GM12892 (cell line): ENCODE results near the gene LHFPL2.

Source experiments
- POLR2A ChIP-seq: IDR thresholded peaks from 2 replicates; pipeline ENCODE4 v1.6.1; 2011; ENCODE audit warnings: low read depth, low read length, control low read depth
- POLR2AphosphoS5 ChIP-seq: IDR thresholded peaks from 2 replicates; pipeline ENCODE4 v1.6.1; 2011; ENCODE audit warnings: low read depth, low read length, control low read depth
- TAF1 ChIP-seq: IDR thresholded peaks from 2 replicates; pipeline ENCODE4 v1.6.1; 2011; ENCODE audit warnings: low read depth, mild to moderate bottlenecking, control low read depth, low read length, borderline replicate concordance

DNA sequence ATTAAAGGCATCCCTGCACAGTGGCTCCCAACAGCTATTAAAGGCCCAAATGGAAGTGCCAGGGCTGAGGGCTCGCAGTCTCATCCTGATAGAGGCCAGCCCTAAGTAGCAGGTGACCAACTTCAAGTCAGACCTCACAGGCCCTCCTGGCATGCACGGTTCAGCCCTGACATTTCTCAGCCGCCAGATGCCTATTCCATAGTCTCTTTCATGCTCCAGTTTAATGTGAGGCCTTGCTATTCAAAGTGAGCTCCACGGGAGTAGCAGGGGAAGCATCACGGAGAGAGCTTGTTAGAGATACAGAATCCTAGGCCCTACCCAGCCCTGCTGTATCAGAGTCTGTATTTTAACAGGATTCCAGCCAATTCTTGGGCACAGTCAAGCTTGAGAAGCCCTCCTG, 11.1 kb downstream of the LHFPL2 start:
- TF ChIP-seq POLR2A, result no peak
- TF ChIP-seq POLR2AphosphoS5, result no peak
- TF ChIP-seq TAF1, result no peak
